ENCODE data around the gene SPRYD3.
"Not testable (repeated sequence)": the region's sequence is repeated elsewhere in the genome, so short reads cannot be mapped to it uniquely, and the experiment has no call there.

Gene SPRYD3

DNA sequence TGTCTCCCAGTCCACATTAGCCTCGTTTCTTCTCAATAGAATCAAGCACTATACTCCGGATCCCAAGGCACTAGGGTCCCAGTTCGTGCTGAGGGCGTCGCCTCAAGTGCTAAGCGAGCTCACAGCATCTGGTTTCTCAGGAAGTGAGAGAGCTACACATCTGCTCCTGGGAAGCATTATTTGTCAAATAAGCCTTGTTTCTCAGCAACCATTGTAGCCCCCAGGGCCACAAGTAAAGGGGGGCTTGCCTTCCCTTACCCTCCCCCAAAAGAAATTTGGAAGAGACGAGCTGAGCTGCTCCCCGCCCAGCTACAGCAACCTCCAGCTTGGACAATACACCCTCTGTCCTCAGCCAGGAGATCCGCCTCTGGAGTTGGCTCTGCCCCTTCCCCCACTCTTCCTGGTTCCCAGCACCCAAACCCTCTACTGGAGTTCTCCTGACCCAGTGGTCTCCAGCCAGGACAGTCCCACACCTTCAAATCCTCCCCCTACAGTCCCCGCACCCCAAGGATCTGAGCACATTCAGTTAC is 35.1 kb downstream of the SPRYD3 start:
- no peak overlapping the region for H3K4me3 ChIP-seq (ENCODE audit: low read length)
- no peak for DNase-seq (ENCODE audit: low read depth, low spot score)

DNA sequence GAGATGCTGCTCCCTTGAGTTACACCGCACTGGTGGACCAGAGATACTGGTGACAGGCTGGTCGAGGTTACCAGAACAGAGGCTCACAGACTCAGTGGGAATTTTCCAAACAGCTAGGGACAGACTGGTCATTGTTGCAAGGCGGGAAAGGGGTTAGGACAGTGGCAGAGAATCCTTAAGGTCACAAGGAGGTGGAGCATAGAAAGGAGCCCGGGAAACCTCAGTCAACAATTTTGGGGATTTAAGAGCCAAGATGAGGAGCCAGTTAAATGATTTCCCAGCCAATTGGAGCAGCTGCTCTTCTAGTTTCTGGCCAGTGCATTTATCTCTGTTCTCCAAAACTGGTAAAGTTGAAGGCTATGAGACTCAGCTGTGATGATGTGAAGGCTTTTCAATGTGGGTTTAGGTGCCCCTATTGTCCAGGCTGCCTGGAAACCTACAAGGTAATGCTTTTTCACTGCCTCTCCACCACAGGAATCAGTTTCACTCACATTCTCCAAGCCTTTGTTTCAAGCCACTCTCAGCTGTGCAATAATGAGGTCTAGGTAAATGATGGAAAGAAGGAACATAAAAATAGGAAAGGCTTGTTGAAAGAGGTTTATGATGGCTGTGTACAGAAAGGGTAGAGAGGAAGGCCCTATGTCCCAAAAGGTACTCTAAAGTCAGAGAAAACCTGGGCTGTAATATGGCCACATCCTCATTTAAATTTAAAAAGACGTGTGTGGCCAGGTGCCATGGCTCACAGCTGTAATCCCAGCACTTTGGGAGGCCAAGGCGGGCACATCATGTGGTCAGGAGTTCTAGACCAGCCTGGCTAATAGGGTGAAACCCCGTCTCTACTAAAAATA is 36.4 kb downstream of the SPRYD3 start:
- no peak for DNase-seq (ENCODE audit: low read depth, low spot score)
- H3K4me3 ChIP-seq (ENCODE audit: low read length), result no peak overlapping the region

DNA sequence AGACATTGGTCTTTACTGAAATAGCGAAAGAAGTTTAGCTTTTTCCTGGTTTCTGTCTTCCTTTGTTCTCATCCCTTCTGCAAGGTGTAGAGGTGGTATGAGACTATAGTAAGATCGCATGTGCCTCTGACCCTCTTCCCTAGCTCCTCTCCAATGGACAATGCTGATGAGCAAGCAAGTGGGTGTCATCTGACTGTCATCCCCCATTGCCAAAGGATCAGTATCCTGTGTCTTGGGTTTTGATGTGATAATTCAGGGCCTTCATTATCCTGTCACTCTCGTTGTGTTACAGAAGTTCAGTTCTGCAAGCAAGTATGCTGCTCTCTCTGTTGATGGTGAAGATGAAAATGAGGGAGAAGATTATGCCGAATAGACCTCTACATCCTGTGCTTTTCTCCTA is 39.3 kb downstream of the SPRYD3 start:
- H3K4me3 ChIP-seq (ENCODE audit: low read length), result no peak overlapping the region
- no peak for DNase-seq (ENCODE audit: low read depth, low spot score)

GRCh38 chr12:53036802-53037201 is 42.4 kb downstream of the SPRYD3 start:
- no peak overlapping the region for H3K4me3 ChIP-seq (ENCODE audit: low read length)
- no peak for DNase-seq (ENCODE audit: low read depth, low spot score)

- no peak for DNase-seq (ENCODE audit: low read depth, low spot score)
- no peak overlapping the region for H3K4me3 ChIP-seq (ENCODE audit: low read length)
These were observed 44.7 kb downstream of the SPRYD3 start for GRCh38 chr12:53034459-53034858.

DNA sequence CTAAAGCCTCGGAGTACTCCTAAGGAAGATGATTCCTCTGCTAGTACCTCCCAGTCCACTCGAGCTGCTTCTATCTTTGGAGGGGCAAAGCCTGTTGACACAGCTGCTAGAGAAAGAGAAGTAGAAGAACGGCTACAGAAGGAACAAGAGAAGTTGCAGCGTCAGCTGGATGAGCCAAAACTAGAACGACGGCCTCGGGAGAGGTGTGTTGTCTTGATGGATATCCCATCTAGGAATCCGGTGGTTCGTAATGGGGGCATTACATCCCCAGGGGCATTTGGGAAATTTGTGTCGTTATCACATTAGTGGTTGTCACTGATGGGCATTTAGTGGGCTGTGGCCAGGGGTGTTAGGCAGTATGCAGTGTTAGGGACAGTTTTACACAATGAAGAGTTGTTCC is 45.4 kb downstream of the SPRYD3 start:
- H3K4me3 ChIP-seq (ENCODE audit: low read length); DNase-seq (ENCODE audit: low read depth, low spot score): not testable (repeated sequence)

DNA sequence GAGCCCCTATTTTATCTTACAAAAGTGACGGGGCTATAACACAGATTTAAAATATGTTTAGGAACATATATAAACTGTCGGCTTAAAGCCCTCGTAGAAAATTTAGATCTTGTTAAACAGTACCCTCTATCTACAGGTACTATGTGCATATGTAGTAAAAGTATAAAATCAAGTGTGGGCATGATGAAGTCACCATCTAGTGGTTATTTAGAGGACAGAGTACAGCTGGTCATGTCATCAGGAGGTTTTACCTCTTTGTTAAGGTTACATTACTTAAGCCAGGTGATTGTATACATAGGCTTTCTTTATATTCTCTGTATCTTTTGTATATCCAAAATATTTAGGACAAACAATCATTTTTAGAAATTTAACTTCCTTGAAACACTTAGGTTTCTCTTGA is 47.6 kb downstream of the SPRYD3 start:
- DNase-seq (ENCODE audit: low read depth, low spot score), result no peak

DNA sequence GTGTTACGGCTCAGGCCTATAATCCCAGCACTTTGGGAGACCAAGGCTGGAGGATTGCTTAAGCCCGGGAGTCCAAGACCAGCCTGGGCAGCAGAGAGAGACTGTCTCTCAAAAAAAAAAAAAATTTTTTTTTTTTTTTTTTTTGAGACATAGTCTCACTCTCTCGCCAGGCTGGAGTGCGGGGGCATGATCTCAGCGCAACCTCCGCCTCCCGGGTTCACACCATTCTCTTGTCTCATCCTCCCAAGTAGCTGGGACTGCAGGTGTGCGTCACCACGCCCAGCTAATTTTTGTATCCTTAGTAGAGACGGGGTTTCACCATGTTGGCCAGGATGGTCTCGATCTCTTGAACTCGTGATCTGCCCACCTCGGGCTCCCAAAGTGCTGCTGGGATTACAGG is 52.2 kb downstream of the SPRYD3 start:
- H3K4me3 ChIP-seq (ENCODE audit: low read length), result not testable (repeated sequence)

More for the DNA sequence above, 47.6 kb downstream of the SPRYD3 start:
- no peak overlapping the region for H3K4me3 ChIP-seq (ENCODE audit: low read length)

DNA sequence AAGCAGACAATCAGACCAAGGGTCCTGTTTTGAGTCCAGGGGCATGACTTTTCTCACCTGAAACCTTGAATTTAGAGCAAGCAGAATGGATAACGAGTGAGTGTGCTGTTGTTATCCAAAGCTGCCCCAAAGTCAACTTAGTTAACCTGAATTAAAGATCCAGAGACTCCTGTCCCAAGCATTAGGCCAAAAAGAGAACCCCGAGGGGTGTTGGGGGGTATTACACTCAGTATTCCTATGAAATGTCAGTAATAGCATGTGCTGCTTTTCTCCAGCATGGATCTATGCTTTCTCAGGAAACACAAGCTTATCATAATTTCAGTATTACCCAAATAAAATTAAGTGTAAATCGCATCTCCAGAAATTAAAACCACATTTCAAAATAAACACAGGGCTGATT is 53.9 kb downstream of the SPRYD3 start:
- no peak for DNase-seq (ENCODE audit: low read depth, low spot score)
- no peak overlapping the region for H3K4me3 ChIP-seq (ENCODE audit: low read length)

More for the DNA sequence above, 52.2 kb downstream of the SPRYD3 start:
- DNase-seq (ENCODE audit: low read depth, low spot score), result not testable (repeated sequence)

- no peak for DNase-seq (ENCODE audit: low read depth, low spot score)
These were observed 64.5 kb downstream of the SPRYD3 start for GRCh38 chr12:53014709-53015108.

More at GRCh38 chr12:53014709-53015108, 64.5 kb downstream of the SPRYD3 start:
- no peak overlapping the region for H3K4me3 ChIP-seq (ENCODE audit: low read length)
